22Rv1 (cell line): ENCODE results near the gene PPP1R13B.

Source experiments
- CTCF ChIP-seq: fragments of 450-650 bp; IDR thresholded peaks from 2 replicates; pipeline ENCODE4 v1.5.1; 2017; ENCODE audit warnings: mild to moderate bottlenecking
- ZFX ChIP-seq: fragments of 450-650 bp; IDR thresholded peaks from 2 replicates; pipeline ENCODE4 v1.6.1; 2017; ENCODE audit warnings: antibody characterized with exemption, borderline replicate concordance

DNA sequence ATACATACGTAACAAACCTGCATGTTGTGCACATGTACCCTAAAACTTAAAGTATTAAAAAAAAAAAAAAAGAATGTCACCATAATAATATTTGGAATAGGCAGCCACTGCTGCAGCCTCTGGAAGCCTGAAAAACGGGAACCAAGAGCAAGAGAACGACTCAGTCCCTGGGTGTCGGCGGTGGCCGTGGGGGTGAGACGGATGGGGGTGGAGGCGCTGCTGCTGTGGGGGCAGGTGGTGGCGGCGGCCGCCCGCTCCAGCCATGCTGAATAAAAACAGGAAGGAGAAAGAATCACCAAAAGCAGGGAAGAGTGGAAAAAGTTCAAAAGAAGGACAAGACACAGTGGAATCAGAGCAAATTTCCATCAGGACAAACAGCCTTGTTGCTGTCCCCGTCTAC, 84.8 kb downstream of the PPP1R13B start:
- no peak for TF ChIP-seq CTCF
- no peak for TF ChIP-seq ZFX
